NOMO-1 treated with DMSO at 0.1 percent for 48 hours (cell line): Measurements from ENCODE around the gene RIPK3.

ENCODE experiments used
- DNase-seq: peaks from one replicate; lab custom pipeline; 2025; ENCODE audit not compliant: unreplicated experiment; lab: John Stamatoyannopoulos, UW

The RIPK3 gene

DNA sequence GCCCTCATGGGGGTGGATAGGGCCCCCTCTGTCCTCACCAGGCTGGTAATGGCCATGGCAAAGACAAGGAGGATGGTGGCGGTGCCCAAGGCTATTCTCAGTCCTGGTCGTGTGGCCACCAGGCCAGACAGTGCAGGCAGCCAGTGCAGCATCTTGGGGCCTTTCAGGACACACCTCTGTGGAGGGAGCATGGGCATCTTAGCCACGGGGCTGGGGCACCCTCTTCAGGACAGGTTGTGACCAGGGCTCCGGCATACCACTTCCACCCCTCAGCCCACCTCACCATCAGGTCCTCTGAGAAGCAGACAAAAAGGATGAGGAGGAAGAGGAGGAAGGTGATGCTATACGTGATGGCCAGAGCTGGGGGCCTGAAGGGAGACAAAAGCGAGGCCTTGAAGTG, 15.8 kb downstream of the RIPK3 start:
- DNase-seq = no peak

DNA sequence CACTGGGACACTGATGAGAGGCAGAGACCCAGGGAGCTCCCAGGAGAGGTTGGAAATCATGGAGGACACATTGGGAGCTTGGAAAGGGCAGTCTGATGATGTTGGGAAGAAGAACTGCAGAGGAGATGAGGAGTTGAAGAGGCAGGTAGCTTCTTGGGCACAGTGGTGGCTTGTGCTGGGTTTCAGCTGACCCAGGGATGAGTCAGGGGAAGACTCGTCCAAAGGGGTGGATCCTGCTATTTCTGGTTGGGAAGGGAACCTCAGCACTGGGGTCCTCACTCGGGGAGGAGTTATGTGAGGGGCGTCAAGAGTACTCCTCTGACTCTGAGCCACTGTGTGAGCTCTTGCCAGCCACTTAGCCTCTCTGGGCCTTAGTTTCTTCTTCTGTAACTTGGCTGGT, 16.4 kb downstream of the RIPK3 start:
- no peak for DNase-seq

DNA sequence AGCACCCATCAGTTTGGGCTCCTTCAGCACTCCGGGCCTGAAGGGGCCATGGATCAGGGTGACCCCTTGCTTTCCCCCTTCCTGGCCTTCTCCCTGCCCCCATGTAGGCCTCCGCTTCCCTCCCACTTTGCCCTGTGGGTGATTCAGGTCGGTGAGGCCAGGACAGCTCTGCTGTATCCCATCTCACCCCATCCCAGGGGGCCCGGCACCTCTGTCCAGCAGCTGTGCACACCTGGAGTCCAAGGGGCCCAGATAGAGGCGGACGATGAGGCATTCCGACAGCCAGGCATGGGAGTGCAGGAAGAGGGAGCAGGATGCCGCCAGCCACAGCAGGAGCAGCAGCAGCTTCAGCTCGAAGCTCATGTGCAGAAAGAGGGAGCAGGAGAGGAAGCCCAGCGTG, 17.1 kb downstream of the RIPK3 start:
- no peak for DNase-seq

DNA sequence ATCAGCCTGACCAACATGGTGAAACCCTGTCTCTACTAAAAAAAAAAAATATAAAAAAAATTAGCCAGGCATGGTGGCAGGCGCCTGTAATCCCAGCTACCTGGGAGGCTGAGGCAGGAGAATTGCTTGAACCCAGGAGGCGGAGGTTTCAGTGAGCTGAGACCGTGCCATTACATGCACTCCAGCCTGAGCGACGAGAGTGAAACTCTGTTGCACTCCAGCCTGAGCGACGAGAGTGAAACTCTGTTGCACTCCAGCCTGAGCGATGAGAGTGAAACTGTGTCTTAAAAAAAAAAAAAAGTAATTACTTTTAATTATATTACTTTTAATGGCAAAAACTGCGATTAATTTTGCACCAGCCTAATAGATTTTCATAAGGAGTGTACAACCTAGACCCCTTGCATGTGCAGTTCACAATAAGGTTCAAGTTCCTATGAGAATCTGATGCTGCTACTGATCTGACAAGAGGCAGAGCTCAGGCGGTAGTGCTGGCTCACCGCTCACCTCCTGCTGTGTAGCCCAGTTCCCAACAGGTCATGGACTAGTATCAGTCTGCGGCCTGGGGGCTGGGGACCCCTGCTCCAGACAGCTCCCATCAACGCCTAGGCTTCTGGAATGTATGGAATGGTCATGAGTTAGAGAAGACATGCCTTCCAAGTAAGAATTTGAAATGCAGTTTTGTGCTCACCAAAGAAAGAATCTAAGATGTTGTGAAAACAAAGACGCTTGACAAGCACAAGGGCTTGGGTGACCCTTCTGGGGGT, 18.4 kb downstream of the RIPK3 start:
- DNase-seq = no peak

DNA sequence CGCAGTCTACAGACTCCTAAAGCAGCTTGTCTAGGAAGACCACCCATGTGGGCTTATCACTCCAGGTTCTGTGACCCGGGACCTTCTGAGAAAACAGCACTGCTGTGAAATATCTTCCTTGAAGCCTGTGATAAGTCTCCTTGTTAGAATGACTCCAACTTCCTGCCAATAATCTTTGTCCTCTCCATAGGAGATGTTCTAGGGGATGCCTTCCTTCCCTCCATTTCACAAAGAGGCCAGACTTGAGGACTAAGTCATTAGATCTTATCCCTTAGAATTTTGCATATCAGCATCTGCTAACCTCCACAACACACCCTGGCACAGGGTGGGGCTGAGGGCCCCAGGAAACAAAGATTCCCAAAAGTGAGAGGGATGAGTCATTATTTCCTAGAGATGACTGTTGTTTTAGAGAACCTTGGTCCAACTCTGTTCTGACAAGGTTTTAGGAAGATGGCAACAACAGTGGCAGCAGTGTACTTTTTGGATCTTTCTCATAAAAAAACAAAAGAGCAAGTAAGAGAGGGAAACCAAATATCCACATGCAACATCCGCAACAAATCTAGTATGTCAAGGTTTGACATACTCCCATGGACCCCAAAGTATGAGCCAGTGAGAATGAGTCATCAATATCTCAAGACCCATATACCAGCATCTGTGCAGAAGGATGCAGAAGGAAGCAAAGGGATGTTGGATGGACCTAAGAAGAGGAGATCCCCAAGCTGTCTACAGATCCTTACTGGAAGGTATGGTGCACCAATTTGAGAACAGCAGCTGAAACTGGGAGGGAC, 22.5 kb downstream of the RIPK3 start:
- no peak for DNase-seq

DNA sequence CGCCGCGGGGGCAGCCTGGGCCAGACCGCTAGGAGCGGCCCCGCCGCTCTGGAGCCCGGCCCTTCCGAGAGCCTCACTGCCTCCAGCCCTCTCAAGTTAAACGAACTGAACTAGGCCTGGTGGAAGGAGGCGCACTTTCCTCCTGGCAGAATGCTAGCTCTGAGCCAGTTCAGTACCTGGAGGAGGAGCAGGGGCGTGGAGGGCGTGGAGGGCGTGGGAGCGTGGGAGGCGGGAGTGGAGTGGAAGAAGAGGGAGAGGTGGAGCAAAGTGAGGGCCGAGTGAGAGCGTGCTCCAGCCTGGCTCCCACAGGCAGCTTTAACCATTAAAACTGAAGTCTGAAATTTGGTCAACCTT, 23.2 kb downstream of the RIPK3 start:
- no peak for DNase-seq

DNA sequence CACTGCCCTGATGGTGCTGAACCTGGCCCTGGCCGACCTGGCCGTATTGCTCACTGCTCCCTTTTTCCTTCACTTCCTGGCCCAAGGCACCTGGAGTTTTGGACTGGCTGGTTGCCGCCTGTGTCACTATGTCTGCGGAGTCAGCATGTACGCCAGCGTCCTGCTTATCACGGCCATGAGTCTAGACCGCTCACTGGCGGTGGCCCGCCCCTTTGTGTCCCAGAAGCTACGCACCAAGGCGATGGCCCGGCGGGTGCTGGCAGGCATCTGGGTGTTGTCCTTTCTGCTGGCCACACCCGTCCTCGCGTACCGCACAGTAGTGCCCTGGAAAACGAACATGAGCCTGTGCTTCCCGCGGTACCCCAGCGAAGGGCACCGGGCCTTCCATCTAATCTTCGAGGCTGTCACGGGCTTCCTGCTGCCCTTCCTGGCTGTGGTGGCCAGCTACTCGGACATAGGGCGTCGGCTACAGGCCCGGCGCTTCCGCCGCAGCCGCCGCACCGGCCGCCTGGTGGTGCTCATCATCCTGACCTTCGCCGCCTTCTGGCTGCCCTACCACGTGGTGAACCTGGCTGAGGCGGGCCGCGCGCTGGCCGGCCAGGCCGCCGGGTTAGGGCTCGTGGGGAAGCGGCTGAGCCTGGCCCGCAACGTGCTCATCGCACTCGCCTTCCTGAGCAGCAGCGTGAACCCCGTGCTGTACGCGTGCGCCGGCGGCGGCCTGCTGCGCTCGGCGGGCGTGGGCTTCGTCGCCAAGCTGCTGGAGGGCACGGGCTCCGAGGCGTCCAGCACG, 23.8 kb downstream of the RIPK3 start:
- no peak for DNase-seq

DNA sequence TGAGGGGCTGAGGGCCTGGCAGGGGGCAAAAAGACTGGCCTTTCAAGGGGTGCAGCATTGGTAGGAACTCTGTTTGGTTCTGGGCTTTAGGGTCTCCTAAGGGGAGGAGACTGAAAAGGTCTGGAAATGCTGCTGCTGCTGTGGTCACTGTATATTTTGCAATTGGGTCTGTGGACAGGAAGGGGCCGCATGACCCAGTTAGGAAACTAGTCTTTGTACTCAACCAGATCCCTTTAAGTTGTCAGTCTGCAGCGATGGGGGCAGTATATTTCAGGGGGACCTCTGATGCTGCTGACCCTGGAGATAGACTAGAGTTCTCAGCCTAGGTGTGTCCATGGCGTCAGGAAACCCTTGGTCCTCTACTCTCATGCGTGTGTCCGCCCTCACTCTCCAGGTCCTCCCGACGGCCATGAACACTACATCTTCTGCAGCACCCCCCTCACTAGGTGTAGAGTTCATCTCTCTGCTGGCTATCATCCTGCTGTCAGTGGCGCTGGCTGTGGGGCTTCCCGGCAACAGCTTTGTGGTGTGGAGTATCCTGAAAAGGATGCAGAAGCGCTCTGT, 24.5 kb downstream of the RIPK3 start:
- no peak for DNase-seq

DNA sequence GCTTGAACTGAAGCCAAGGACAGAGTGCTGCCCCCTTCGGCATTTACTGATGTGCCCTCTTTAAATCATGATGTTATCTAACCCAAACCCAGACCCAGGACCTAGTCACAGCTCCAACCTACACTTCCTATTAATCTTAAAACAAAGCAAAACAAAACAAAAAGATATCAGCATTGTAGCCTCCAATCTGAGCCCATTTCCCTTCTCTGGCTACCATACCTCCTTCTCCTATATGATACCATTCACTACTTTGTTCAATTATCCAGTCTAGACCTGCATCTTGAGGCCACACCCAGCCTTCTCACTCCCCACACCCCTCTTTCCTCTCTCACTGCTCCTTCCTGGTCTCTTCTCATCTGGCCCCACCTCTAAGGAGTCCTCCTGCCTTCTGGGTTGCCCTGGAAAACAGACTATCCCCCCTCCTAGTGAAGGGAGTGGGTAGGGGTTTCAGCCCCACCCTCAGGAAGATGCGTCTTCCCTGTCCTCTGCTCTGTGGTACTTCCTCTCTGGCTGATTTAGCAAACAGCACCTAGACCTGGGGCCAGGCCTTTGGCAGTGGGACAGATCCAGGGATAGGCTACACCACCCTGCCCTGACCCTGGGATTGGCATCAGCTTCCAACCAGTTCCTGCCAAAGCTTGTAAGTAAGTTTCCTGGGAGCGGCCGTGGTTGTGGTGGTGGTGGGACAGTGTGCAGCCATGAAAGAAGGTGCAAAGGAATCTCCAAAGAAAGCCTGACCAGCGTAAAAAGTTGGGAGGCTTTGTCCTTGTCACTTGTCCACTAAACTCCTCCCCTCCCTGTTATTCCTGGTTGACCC, 25.2 kb downstream of the RIPK3 start:
- DNase-seq = no peak

DNA sequence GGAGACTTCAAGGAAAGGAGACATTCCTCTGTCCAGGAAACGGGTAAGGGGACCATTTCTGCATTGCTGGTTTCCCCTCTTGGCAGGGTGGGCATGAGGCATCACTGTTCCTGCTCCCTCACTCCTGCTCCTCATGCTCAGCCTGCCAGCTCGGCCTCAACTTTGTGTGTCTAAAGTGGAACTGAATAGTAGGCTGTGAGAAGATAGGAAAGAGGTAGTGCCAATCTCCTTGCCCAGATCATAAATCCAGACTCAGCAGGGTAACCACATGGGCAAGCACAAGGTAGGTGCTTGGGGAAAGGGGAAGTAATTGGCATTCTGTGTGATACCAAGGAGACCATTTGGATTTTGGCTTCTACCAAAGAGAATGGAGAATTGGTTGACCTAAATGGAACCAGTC, 25.9 kb downstream of the RIPK3 start:
- peak; percentile 62 for DNase-seq

DNA sequence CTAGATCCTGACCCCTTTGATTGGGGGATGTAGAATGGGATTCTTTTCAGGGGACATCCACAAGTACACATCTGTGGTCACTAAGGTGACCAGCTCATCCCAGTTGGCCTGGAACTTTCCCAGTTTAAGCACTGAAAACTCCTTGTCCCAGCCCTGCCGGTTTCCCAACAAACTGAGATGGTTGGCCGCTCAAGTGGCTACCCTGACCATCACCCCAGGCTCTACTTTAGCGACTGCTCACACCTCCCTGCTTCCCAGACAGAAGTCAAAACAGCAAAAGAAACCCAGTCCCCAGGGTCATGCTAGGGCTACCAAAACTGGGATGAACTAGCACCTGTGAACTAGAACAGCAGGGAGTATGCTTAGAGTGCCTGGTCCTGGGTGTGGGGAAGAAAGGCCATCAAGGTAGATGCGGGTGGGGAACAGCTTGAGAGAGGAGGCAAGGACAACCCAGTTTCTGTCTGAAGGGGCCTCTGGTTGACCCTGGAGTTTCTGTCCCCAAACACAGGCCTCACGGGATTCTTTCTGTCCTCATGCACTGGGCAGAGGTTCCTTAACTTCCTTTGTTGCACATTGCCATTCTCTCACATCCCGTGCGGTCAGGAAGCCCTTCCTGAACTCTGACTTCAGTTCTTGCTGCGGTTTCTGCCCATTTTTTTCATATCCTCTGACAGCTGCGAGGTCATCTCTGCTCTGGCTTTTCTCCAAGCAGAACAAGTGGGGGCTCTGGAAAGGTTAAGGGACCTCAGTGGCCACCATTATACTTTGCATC, 26.9 kb downstream of the RIPK3 start:
- peak; percentile 84 for DNase-seq

DNA sequence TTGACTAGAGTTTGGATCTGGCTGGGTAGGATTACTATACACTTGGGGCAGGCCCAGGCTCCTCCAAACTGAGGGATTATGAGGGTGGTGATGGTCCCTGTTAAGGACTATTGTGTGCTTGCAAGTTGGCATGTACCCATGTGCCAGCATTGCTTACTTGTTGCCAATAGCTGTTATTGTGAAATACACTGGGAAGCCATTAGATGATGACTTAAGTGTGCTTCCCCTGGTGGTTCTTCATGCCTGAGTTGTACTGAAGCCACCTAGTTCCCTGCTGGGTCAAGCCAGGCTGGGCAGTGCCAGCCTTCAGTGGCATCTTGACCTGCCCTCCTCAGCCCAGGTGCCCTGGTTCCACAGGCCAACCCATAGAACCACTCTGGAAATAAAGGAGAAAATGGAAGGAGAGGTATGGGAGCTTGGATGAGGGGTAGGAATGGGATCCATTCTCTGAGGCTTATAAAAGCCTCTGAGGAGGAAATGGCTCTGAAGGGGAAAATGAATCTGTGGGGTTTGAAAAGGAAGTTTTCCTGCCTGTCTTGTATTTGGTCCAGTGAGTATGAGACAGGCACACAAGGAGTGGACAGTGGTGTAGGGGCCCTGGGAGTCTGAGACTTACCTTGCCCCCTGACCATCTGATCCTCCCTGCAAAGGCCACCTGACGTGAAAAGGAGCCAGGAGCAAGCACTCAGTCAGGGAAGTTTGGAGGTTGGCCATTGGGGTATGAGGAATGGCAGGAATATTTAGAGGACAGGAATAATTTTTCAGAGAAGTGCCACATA, 27.8 kb downstream of the RIPK3 start:
- DNase-seq = peak; percentile 58

DNA sequence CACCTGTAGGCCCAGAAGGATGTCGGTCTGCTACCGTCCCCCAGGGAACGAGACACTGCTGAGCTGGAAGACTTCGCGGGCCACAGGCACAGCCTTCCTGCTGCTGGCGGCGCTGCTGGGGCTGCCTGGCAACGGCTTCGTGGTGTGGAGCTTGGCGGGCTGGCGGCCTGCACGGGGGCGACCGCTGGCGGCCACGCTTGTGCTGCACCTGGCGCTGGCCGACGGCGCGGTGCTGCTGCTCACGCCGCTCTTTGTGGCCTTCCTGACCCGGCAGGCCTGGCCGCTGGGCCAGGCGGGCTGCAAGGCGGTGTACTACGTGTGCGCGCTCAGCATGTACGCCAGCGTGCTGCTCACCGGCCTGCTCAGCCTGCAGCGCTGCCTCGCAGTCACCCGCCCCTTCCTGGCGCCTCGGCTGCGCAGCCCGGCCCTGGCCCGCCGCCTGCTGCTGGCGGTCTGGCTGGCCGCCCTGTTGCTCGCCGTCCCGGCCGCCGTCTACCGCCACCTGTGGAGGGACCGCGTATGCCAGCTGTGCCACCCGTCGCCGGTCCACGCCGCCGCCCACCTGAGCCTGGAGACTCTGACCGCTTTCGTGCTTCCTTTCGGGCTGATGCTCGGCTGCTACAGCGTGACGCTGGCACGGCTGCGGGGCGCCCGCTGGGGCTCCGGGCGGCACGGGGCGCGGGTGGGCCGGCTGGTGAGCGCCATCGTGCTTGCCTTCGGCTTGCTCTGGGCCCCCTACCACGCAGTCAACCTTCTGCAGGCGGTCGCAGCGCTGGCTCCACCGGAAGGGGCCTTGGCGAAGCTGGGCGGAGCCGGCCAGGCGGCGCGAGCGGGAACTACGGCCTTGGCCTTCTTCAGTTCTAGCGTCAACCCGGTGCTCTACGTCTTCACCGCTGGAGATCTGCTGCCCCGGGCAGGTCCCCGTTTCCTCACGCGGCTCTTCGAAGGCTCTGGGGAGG, 28.9 kb downstream of the RIPK3 start, which contains the start of gene LTB4R:
TSS of gene LTB4R (plus strand) at position 857 of the 959 bp plus-strand sequence. CDS start 4,150 bp downstream, outside the sequence.
- DNase-seq = peak; percentile 70

DNA sequence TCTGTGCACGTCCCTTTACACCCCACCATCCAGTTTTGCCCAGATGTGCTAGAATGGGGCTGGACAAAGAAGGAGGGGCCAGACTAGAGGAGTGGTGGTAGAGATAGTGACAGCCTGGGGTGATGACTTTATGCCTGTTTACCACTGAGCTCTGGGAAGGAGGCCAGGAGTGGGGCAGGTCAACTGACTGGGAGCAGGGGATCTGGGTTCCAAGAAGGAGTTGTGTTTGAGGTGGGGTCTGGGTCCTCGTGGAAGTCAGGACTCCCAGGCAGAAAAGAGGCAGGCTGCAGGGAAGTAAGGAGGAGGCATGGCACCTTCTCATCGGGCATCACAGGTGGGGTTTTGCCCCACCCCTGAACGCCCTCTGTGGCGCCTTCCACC, 29.5 kb downstream of the RIPK3 start:
- DNase-seq = no peak

DNA sequence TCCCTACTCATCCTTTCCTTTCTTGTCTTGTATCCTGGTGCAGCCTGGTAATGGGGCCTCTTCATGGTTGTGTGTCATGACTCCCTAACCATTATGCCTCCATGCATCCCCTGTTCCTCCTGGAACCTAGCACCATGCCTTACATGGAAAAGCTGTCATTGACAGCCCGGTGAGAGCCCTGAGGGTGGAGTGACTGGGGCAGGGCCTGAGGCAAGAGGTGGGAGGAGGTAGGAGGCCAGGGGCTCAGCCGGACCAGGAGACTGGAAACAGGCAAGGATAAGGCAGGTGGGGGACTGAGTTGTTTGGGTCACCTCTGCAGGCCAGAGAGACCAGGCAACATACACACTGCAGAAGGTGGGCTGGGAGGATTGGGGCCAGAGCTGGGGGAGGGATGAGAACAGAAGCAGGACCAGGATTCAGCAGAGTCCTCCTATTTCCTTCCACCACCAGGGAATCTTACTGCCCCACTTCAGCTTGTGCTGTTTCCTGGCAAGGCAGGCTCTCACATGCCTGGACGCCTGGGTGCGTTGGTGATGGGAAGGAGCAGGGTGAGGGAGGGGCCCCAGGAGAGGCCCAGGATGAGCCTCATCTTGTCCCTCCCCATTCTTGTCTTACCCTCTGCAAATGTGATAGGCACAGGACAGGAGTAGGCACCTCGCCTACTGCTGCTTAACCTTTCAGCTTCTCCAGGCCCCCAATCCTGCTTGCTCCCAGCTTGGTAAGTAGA, 30.1 kb downstream of the RIPK3 start, which contains the start of gene LTB4R2:
TSS of gene LTB4R2 (plus strand) at position 603 of the 727 bp plus-strand sequence. CDS start 525 bp downstream, outside the sequence.
- DNase-seq = no peak

DNA sequence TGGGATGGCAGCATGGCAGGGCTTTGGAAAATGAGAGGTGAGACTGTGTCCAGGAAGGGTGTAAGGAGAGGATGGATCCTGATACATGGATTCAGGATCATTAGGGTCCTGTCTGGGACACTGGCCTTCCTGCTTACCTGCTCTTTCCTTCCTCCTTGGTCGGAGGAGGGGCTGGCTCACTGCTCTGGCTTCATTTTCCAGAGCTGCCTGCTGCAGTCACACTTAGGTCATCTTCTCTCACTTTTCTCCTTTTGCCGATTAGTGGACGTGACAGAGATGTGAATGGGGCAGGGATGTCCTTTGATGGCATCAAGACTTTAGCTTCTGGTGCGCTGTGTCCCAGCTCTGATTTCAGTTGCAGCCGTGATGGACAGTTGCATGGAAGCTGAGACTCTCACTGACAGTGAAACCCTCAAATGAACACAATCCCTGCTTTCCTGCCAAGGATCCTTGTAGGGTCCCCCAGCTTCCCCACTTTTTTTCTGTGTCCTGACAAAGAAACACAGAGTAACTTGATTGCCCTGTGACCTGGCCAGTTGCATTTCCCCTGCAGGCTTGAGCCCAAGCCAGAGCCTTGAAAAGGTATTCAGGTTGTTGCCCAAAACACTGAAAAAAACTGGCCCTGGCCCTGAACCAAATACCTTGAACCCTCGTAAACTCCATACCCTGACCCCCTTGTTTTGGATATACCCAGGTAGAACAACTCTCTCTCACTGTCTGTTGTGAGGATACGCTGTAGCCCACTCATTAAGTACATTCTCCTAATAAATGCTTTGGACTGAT, 31.3 kb downstream of the RIPK3 start:
- DNase-seq = no peak
